Subcutaneous adipose tissue (tissue), 4 donors: ENCODE results near the gene SKP1. TPM values are rescaled to one million over a fixed set of nuclear protein-coding genes. Genes with fewer than 3 reads are reported as not detected.

Experiments
- CTCF ChIP-seq: fragments of 450-650 bp; IDR thresholded peaks from one replicate; pipeline ENCODE4 v1.5.1; 2016; ENCODE audit warnings: low read depth, mild to moderate bottlenecking, control low read depth, antibody characterized with exemption, moderate library complexity
- total RNA-seq, 4 donors: library from RNA; depleted of rRNA; stranded (reverse); fragments of >200 nt; gene quantifications; one replicate each; pipeline ENCODE4 v1.1.0, GENCODE V29; 2016

The SKP1 gene
- total RNA-seq, 4 donors from 2014 or later: 132 to 336 (median 244) TPM

- no peak for TF ChIP-seq CTCF
Observed at GRCh38 chr5:134143431-134143830, 33.3 kb downstream of the SKP1 start.

GRCh38 chr5:134142806-134143205 lies 33.9 kb downstream of the SKP1 start:
- TF ChIP-seq CTCF: no peak

- no peak for TF ChIP-seq CTCF
Observed at GRCh38 chr5:134142052-134142451, 34.7 kb downstream of the SKP1 start.

- TF ChIP-seq CTCF: no peak
Observed at GRCh38 chr5:134141331-134142050, 35.3 kb downstream of the SKP1 start.

- no peak for TF ChIP-seq CTCF
Observed at GRCh38 chr5:134140530-134141201, 36.1 kb downstream of the SKP1 start.

- TF ChIP-seq CTCF: no peak
Observed at GRCh38 chr5:134139891-134140469, 36.8 kb downstream of the SKP1 start.

GRCh38 chr5:134139377-134139851 lies 37.3 kb downstream of the SKP1 start:
- no peak for TF ChIP-seq CTCF
